IPS DF 4.7 (cell line): ENCODE data around the gene EPB41L5.
"Not testable (repeated sequence)": the region's sequence is repeated elsewhere in the genome, so short reads cannot be mapped to it uniquely, and the experiment has no call there.

ENCODE experiments used
- DNase-seq: peaks from one replicate; pipeline ENCODE4 v3.0.0-alpha.2; 2013; ENCODE audit warnings: low spot score; ENCODE audit errors: extremely low read depth

EPB41L5 gene

GRCh38 chr2:120195553-120195952, 182.7 kb downstream of the EPB41L5 start:
- no peak for DNase-seq

- DNase-seq = not testable (repeated sequence)
Observed at GRCh38 chr2:120199817-120200459, 187.1 kb downstream of the EPB41L5 start.

- DNase-seq = no peak
Observed at GRCh38 chr2:120203251-120204021, 190.6 kb downstream of the EPB41L5 start.

GRCh38 chr2:120204022-120204405, 191.1 kb downstream of the EPB41L5 start:
- DNase-seq = no peak

GRCh38 chr2:120204417-120204816, 191.5 kb downstream of the EPB41L5 start:
- DNase-seq = no peak

- DNase-seq = no peak
Observed at GRCh38 chr2:120204945-120205670, 192.2 kb downstream of the EPB41L5 start.

- no peak for DNase-seq
Observed at GRCh38 chr2:120206022-120206581, 193.2 kb downstream of the EPB41L5 start.

- no peak for DNase-seq
Observed at GRCh38 chr2:120208381-120209353, 195.8 kb downstream of the EPB41L5 start.

- no peak for DNase-seq
Observed at GRCh38 chr2:120209427-120210269, 196.8 kb downstream of the EPB41L5 start.

- no peak for DNase-seq
Observed at GRCh38 chr2:120210270-120210693, 197.4 kb downstream of the EPB41L5 start.

GRCh38 chr2:120218181-120218580, 205.3 kb downstream of the EPB41L5 start:
- DNase-seq = no peak

GRCh38 chr2:120219291-120219690, 206.4 kb downstream of the EPB41L5 start:
- no peak for DNase-seq

GRCh38 chr2:120219766-120220165, 206.9 kb downstream of the EPB41L5 start:
- DNase-seq = no peak

GRCh38 chr2:120220756-120221155, 207.9 kb downstream of the EPB41L5 start:
- DNase-seq = no peak

GRCh38 chr2:120221616-120222015, 208.7 kb downstream of the EPB41L5 start:
- no peak for DNase-seq

GRCh38 chr2:120222186-120223033, 209.5 kb downstream of the EPB41L5 start:
- no peak for DNase-seq

GRCh38 chr2:120223034-120223912, 210.4 kb downstream of the EPB41L5 start, which contains the start of gene TMEM185B:
TMEM185B (minus strand) TSS chr2:120223400; CDS start chr2:120222976, 424 bp downstream.
- no peak for DNase-seq

- DNase-seq = no peak
Observed at GRCh38 chr2:120224256-120224655, 211.4 kb downstream of the EPB41L5 start.
